ENCODE measurements around the gene INPP5E.

- TF ChIP-seq RNF2 (IDR thresholded peaks at IDR 0.05; ENCODE audit: borderline replicate concordance, low read depth) (no peak), CTCF (IDR thresholded peaks at IDR 0.05) (no peak), MYC (IDR thresholded peaks at IDR 0.05; ENCODE audit: borderline replicate concordance, low read length) (no peak), GATA3 (IDR thresholded peaks at IDR 0.05; ENCODE audit: borderline replicate concordance) (no peak), MAFK (IDR thresholded peaks at IDR 0.05; ENCODE audit: partially characterized antibody) (no peak), ELK1 (IDR thresholded peaks at IDR 0.05; ENCODE audit: low read depth, low read length) (no peak), REST (IDR thresholded peaks at IDR 0.05) (no peak), HOXB13 (CRISPR knock-in tag; IDR thresholded peaks at IDR 0.05; ENCODE audit: low read depth) (no peak), ZFP36 (IDR thresholded peaks at IDR 0.05; ENCODE audit: borderline replicate concordance, partially characterized antibody) (no peak), RCOR1 (IDR thresholded peaks at IDR 0.05; ENCODE audit: low read depth, low read length) (no peak), POLR2A (IDR thresholded peaks at IDR 0.05; ENCODE audit: low read length) (no peak)
These were observed 58.3 kb downstream of the INPP5E start for GRCh38 chr9:136381311-136381710.
